Gastroesophageal sphincter (tissue), 4 donors: Measurements from ENCODE around the gene SYCP3. TPM values are rescaled to one million over a fixed set of nuclear protein-coding genes. Genes with fewer than 3 reads are reported as not detected.

ENCODE experiments used
- ATAC-seq: fragments of 150-250 bp; one replicate; pipeline ENCODE4 v1.9.1; 2016; ENCODE audit warnings: mild to moderate bottlenecking, moderate library complexity
- H3K27ac ChIP-seq, 4 donors: fragments of 200-600 bp; sonication (generic) in 3 of 4; 1 replicate in 3 of 4; 2 replicates in 1 of 4; pipeline ENCODE4 v1.5.1; 2016 to 2019
- H3K27me3 ChIP-seq: fragments of 200-600 bp; sonication (generic); one replicate; pipeline ENCODE4 v1.5.1; 2019
- H3K36me3 ChIP-seq, 2 donors: fragments of 200-600 bp; sonication (generic); one replicate each; pipeline ENCODE4 v1.5.1; 2019; ENCODE audit warnings: control low read depth in 1 of 2
- H3K4me1 ChIP-seq, 3 donors: fragments of 200-600 bp; sonication (generic); 1 replicate in 2 of 3; 2 replicates in 1 of 3; pipeline ENCODE4 v1.5.1; 2016 to 2019; ENCODE audit warnings: control low read depth in 2 of 3
- H3K4me3 ChIP-seq, 2 donors: fragments of 200-600 bp; sonication (generic); one replicate each; pipeline ENCODE4 v1.5.1; 2019; ENCODE audit warnings: mild to moderate bottlenecking in 1 of 2, moderate library complexity in 1 of 2
- H3K9me3 ChIP-seq, 3 donors: fragments of 200-600 bp; sonication (generic); one replicate each; pipeline ENCODE4 v1.5.1; 2017 to 2019; ENCODE audit warnings: control low read depth in 2 of 3
- EP300 ChIP-seq: sonication (generic); formaldehyde crosslinking; IDR thresholded peaks from one replicate; pipeline ENCODE4 v1.6.1; 2017; ENCODE audit warnings: antibody characterized with exemption, mild to moderate bottlenecking
- POLR2A ChIP-seq, 2 donors: fragments of 450-650 bp; IDR thresholded peaks; one replicate each; pipeline ENCODE4 v1.6.1; 2017; ENCODE audit warnings: antibody characterized with exemption in 2 of 2, mild to moderate bottlenecking in 2 of 2, moderate library complexity in 1 of 2
- POLR2AphosphoS5 ChIP-seq: sonication (generic); formaldehyde crosslinking; IDR thresholded peaks from one replicate; pipeline ENCODE4 v1.6.1; 2017; ENCODE audit warnings: antibody characterized with exemption
- WGBS, 2 donors: methylation state at CpG; one replicate each; pipeline ENCODE4 v1.1.5; 2018; ENCODE audit warnings: low coverage in 1 of 2; 5-methylcytosine and 5-hydroxymethylcytosine counted together
- total RNA-seq, 4 donors: library from RNA; depleted of rRNA; stranded (reverse); fragments of >200 nt; gene quantifications; one replicate each; pipeline ENCODE4 v1.1.0, GENCODE V29; 2016
- TF ChIP-seq, protein P1 (sequence below), 4 experiments: fragments of 200-600 bp in 2 of 4; fragments of 450-650 bp in 2 of 4; sonication (generic) in 1 of 4; IDR thresholded peaks; one replicate each; pipeline ENCODE4 v1.5.1; 2017 to 2019; ENCODE audit warnings: antibody characterized with exemption in 4 of 4, mild to moderate bottlenecking in 2 of 4, moderate library complexity in 2 of 4

Gene SYCP3
- total RNA-seq, 4 donors from 2014 or later, result 0.13 TPM; not detected in 3

DNA sequence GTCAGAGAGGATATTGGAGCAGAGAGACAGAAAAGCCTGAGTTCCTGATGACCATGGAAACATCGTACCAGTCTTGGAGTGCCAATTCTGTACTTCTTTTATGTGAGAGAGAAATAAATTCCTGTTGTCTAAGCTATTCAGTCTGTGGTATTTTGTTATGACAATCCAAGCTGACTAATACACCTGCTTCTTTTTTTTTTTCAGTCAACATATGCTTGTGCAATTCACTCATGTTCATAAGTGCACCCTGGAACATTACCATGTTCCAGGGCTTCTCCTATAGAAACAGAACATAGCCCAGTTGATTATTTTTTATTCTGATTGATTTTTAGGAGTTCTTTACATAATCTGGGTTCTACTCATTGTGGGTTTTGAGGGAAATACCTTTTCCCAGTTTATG lies 43.6 kb downstream of the SYCP3 start:
- WGBS, 2 donors, result 44 to 60% methylated on average over 1 of the region's 1 CpG
- TF ChIP-seq EP300 (no peak), POLR2A (IDR thresholded peaks at IDR 0.05) (no peak), POLR2AphosphoS5 (no peak)
- TF ChIP-seq, protein P1, sequence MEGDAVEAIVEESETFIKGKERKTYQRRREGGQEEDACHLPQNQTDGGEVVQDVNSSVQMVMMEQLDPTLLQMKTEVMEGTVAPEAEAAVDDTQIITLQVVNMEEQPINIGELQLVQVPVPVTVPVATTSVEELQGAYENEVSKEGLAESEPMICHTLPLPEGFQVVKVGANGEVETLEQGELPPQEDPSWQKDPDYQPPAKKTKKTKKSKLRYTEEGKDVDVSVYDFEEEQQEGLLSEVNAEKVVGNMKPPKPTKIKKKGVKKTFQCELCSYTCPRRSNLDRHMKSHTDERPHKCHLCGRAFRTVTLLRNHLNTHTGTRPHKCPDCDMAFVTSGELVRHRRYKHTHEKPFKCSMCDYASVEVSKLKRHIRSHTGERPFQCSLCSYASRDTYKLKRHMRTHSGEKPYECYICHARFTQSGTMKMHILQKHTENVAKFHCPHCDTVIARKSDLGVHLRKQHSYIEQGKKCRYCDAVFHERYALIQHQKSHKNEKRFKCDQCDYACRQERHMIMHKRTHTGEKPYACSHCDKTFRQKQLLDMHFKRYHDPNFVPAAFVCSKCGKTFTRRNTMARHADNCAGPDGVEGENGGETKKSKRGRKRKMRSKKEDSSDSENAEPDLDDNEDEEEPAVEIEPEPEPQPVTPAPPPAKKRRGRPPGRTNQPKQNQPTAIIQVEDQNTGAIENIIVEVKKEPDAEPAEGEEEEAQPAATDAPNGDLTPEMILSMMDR (IDR thresholded peaks at IDR 0.05), result no peak

DNA sequence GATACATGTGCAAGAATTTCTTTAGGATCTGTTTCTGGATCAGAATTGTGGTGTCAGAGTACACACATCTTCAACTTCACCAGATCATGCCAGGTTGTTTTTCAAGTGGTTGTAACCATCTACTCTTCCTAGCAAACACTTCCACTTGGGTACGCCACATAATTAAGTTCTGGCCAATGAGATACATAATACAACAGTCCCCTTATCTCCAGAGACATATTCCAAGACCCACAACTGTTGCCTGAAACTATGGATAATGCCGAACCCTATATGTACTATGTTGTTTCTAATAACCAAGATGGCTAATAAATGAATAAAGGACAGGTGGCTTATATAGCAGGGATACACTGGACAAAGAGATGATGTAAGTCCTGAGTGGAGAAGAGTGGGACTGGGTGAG lies 44.3 kb downstream of the SYCP3 start:
- peak overlapping the region in 2 of 4 donors; percentile 19 to 96 for H3K27ac ChIP-seq
- no peaks in the 10 kb centered on the region for H3K36me3 ChIP-seq
- no peak for ATAC-seq
- H3K27me3 ChIP-seq, result no peaks in the 10 kb centered on the region
- no peak for TF ChIP-seq POLR2A (IDR thresholded peaks at IDR 0.05)
- TF ChIP-seq EP300, result no peak
- TF ChIP-seq, protein P1 (IDR thresholded peaks at IDR 0.05), result no peak
- TF ChIP-seq POLR2AphosphoS5, result no peak
- WGBS, 2 donors, result 90 to 100% methylated on average over 1 to 2 of the region's 2 CpGs
- no peaks in the 10 kb centered on the region for H3K9me3 ChIP-seq
- no peak overlapping the region for H3K4me3 ChIP-seq
- peaks cover 6 to 32% (median 20%) of the 10 kb centered on the region in 3 donors for H3K4me1 ChIP-seq

More for the DNA sequence above, 43.6 kb downstream of the SYCP3 start:
- no peak for ATAC-seq
- H3K4me3 ChIP-seq, result no peak overlapping the region
- H3K4me1 ChIP-seq, result peaks cover 6 to 39% (median 23%) of the 10 kb centered on the region in 3 donors
- H3K27me3 ChIP-seq, result no peaks in the 10 kb centered on the region
- H3K27ac ChIP-seq, result peak overlapping the region in 2 of 4 donors; percentile 95 to 96
- no peaks in the 10 kb centered on the region for H3K36me3 ChIP-seq
- H3K9me3 ChIP-seq, result no peaks in the 10 kb centered on the region

DNA sequence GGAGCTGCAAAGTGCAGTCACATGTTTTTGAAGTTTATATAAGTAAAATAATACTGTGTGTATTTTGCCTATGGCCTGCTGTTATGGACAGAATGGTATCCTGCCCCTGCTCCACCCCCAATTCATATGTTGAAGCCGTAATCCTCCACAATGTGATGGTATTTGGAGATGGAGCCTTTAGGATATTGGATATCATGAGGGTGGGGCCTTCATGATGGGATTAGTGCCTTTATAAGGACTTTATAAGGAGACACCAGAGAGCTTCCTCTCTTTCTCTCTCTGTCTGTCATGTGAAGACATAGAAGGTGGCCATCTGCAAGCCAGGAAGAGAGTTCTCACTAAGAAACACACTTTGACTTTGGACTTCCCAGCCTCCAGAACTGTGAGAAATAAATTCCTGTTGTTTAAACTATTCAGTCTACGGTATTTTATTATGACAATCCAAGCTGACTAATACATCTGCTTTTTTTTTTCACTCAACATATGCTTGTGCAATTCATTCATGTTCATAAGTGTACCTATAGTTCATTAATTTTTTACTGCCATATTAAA lies 44.9 kb downstream of the SYCP3 start:
- TF ChIP-seq POLR2AphosphoS5, result no peak
- no peak for TF ChIP-seq EP300
- TF ChIP-seq POLR2A (IDR thresholded peaks at IDR 0.05), result no peak
- TF ChIP-seq, protein P1 (IDR thresholded peaks at IDR 0.05), result no peak
- no peak for ATAC-seq
- H3K4me3 ChIP-seq, result no peak overlapping the region
- H3K27me3 ChIP-seq, result no peaks in the 10 kb centered on the region
- H3K4me1 ChIP-seq, result peaks cover 6 to 26% (median 13%) of the 10 kb centered on the region in 3 donors
- 92 to 100% methylated on average over 1 to 2 of the region's 2 CpGs for WGBS, 2 donors
- no peaks in the 10 kb centered on the region for H3K9me3 ChIP-seq
- H3K27ac ChIP-seq, result no peak overlapping the region
- H3K36me3 ChIP-seq, result no peaks in the 10 kb centered on the region

DNA sequence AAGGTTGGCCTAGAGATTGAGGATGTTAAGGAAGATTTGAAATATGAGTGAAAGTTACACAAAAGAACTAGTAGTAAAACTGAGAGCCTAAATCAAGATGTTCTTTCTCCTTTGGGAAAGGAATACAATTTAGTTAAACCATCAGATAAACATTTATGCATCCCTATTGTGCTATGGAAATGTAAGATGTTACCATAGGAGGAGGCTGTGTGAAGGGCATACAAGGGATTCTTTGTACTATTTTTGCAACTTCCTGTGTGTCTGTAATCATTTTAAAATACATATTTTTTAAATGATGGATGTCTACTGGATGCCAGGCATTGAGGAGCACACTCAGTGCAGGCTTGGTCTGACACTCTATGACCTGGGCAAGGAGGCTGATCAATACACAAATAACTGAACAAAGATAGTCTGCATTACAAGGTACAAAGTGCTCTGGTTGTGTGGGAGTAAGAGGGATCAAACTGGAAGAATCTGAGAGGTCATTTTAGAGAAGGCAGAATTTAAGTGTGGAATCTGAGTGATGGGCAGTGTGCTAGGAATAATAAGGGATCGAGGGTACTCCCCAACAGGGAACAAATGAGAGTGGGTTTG lies 47.7 kb downstream of the SYCP3 start:
- Histone ChIP-seq H3K4me3 (no peak overlapping the region), H3K36me3 (no peaks in the 10 kb centered on the region), H3K27ac (no peak overlapping the region), H3K27me3 (no peaks in the 10 kb centered on the region), H3K4me1 (peaks cover 5 to 14% (median 6%) of the 10 kb centered on the region in 3 donors), H3K9me3 (no peaks in the 10 kb centered on the region)
- TF ChIP-seq POLR2AphosphoS5 (no peak), POLR2A (IDR thresholded peaks at IDR 0.05) (no peak), EP300 (no peak)
- TF ChIP-seq, protein P1 (IDR thresholded peaks at IDR 0.05), result no peak
- WGBS, 2 donors, result 82 to 90% methylated on average over 1 of the region's 1 CpG
- ATAC-seq, result no peak

DNA sequence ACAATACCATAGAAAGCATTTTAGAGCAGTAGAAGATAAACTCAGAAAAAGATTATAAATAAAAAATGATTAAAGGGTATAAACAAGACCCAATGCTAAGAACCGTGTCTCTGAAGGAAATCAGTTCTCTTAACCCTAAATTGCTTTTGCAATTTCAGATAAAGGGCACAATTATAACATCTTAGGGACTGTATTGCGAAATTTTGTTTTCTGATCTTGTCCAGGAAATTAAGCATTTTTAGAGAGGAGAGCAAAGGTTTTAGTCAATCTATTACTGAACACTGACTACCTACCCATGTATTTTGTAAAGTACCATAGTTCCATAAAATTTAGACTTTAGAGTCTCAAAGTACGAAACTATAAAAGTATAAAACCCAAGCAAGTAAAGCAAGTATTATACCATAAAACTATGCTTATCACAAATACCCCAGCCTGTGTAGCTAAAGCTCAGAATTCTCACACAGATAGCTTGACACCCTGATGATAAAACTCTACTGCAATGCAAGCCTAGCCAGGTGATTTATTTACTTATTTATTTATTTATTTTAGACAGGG lies 48.6 kb downstream of the SYCP3 start:
- Histone ChIP-seq H3K27ac (no peak overlapping the region), H3K4me1 (peaks cover 0 to 4% (median 0%) of the 10 kb centered on the region in 3 donors), H3K4me3 (no peak overlapping the region), H3K27me3 (no peaks in the 10 kb centered on the region), H3K9me3 (no peaks in the 10 kb centered on the region), H3K36me3 (no peaks in the 10 kb centered on the region)
- 40 to 67% methylated on average over 3 of the region's 3 CpGs for WGBS, 2 donors
- TF ChIP-seq POLR2A (IDR thresholded peaks at IDR 0.05) (no peak), EP300 (no peak), POLR2AphosphoS5 (no peak)
- TF ChIP-seq, protein P1 (IDR thresholded peaks at IDR 0.05), result no peak
- no peak for ATAC-seq
